ENCODE measurements around the gene ARHGAP23.
"Not testable (repeated sequence)": the region's sequence is repeated elsewhere in the genome, so short reads cannot be mapped to it uniquely, and the experiment has no call there.

The ARHGAP23 gene

DNA sequence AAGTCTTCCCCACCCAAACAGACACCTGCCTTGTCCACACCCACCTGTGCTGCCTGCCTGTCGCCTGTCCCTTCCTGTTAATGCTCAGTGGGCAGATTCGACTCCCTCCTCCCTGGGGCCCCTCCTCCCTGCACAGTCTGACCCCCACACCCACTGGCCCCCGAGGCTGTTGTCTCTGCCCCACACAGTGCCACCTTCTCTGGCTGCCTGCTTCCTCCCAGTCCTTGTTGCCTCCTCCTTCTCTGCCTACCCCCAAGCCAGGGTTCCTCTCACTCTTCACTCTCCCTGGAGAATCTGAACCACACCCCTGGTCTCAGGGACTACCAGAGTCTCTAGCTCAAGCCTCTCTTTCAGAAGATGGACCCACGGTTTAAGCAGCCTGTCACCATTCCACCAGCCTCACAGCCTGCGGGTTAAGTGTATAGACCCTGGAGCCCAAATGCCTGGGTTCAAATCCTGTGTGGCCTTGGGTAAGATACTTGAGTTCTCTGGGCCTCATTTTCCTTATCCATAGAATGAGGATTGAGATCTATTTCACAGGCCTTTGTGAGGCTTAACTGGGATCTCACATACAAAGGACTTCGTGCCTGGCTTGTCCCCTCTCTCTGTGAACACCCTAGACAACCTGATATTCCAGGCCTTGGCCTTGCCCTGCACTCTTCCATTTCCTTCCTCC, 3.8 kb upstream of the ARHGAP23 start:
- DNase-seq, result no peak

DNA sequence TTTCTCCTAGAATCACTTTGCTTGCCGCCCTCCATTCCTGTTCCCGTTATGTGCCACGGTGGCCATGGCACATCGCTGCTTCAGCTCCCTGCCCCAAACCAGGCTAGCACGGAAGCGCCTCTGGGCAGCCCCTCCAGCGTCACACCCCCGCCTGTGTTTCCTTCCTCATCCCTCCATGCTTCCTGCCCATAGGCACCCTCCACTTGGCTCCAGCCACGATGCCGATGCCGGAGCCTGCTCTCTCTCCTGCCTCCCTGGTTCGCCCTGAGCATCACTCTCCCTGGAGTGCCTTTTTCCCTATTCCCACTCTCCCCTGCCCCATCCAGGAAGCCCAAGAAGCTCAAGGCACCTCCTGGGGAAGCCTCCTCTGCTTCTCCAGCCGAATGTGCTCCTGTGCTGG, 3.2 kb upstream of the ARHGAP23 start:
- DNase-seq, result no peak

DNA sequence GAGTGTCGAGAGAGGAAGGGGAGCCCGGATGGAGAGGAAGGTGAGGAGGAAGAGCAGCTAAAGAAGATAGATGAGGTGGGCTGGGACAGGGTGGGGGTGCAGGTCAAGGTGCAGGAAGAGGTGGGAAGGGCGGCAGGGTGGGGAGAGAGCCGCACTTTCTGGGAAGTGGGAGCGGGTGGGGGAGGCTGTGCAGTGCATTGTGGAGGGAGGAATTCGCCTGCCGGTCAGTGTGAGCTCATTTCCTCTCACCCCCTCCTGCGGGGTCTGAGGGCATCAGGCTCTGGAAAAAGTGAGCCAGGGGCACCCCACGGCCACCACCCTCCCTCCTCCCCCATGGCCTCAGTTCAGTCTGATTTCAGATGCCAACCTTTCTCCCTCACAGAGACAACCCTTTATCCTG, 2.5 kb upstream of the ARHGAP23 start:
- DNase-seq, result no peak

DNA sequence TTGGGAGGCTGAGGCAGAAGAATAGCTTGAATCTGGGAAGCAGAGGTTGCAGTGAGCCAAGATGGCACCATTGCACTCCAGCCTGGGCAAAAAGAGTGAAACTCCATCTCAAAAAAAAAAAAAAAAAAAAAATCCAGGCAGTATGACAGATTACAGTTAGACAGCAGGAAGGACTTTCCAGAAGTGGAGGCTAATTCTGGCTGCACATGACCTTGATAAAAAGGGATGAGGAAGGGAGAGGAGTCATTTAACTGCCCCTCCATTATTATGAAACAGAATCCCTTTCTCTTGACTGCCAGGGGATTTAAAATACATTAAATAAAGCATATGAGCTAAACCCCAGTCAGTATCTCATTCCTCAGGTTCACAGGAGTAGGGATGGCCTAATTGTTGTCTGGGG, 1.8 kb upstream of the ARHGAP23 start:
- DNase-seq, result no peak

DNA sequence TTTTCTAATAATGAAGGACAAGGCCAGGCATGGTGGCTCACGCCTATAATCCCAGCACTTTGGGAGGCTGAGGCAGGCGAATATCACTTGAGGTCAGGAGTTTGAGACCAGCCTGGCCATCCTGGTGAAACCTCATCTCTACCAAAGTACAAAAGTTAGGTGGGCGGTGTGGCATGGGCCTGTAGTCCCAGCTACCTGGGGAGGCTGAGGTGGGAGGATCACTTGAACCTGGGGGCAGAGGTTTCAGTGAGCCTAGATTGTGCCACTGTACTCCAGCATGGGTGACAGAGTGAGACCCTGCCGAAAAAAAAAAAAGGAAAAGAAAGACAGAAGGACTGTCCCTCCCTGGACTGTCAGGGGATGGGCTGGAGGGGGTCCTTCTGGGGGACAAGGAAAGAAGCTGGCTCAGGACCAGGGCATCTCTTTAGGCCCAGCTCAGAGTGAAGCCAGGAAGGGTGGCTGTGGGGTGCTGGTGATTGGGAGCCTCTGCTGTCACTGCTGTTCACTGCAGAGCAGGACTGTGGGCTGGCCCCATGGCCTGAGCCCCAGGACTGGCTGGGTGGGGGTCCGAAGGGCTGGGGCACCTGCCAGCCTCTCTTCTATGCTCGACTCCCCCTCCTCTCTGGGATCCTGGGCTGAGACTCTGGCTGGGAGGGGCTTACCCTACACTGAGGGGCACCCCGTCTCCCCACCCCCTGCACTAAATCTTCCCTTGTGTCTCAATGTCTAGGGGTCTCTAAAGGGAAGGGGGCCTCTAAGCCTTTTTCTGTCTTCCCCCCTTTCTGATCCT, 909 bp upstream of the ARHGAP23 start:
- DNase-seq, result no peak

DNA sequence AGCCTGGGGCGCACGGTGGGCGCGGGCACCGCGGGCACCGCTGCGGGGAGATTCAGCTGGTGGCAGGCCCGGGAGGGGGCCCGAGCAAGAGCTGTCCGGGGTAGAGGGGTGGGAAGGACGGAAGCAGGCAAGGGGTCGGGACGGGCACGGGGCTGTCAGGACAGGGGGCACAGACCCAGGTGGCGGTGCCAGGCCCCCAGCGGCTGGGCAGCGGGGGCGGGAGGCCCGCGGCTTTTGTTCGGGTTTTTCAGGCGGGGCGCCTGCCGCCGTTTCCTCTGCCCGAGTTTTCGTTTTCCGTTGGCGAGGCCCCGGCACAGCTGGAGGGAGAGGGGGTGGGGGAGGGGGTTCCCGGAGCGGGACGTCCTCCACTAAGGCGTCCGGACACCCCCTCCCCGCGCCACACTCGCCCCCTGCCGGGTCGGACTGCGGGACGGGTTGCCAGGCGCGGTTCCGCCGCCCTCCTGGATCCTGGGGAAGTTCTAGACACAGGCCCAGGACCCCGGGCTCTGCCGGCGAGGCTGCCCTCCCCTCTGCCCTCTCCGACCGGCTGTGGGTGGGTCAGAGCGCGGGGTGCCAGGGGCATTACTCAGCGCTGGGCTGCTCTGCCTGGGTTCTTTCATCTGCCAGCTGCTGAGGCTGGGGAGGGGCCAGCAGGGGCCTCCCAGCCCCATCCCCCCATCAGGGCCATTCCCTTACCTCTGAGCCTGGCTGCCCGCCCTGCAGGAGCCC, 543 bp downstream of the ARHGAP23 start:
- no peak for DNase-seq

DNA sequence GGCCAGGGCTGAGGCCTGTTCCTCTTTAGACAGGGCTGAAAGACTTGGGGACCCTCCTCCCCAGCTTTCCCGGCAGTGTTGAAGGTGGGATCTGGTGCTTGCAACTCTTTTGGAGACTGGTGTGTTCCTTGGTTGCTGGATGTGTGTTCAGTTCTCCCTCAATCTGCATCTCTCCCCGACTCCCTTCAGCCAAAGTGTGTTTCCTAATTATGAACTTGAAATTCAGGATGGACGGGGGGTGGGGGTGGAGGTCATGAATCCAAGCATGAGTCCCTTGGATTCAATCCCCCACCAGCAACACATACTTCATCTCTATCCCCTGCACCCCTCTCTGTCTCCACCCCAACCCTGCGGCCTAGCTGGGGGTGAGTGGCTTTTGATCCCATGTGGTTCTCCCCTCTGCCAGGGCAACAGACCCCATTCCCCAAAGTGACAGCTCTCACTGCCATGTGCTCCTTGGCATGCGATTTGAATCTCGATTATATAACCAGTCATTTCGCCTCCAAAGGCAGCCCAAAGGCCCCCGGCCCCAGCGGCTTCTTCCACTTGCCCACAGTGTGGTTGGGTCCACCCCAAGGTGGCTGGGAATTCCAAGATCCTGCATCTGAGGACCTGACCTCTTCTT, 1.3 kb downstream of the ARHGAP23 start:
- no peak for DNase-seq

DNA sequence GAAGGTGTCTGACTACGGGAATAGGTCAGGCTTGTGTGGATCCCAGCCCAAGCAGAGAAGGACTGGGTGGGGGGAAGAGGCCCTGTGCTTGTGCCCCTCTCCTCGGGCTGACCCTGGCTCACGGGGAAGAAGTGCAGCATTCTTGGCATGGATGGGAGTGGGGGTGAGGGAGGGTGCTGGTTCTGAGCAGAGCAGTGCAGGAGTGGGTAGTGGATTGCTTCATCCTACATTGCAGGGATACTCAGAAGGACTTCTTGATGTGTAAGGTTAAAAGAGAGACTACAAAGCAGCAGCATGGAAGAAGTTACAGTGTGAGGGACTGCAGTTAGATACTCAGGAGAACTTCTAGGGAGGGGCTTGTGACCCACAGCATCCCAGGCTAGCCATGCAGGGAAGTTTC, 2.1 kb downstream of the ARHGAP23 start:
- DNase-seq, result no peak

DNA sequence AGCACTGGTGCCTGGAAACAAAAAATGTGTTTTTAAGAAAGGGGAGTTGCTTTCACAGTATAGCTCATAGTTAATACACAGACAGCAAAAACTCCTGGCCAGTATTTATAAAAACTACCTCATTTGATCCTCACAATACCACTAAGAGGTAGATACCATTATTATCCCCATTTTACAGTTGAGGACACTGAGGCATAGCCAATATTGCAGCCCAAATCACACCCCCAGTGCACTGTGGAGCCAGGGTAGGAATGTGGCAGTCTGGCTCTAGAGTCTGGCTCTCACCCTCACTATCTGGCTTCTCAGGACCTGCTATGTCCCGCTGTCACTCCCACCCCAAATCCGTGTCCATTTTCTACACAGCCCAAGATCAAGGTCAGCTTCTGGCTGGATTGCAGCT, 2.6 kb downstream of the ARHGAP23 start:
- no peak for DNase-seq

DNA sequence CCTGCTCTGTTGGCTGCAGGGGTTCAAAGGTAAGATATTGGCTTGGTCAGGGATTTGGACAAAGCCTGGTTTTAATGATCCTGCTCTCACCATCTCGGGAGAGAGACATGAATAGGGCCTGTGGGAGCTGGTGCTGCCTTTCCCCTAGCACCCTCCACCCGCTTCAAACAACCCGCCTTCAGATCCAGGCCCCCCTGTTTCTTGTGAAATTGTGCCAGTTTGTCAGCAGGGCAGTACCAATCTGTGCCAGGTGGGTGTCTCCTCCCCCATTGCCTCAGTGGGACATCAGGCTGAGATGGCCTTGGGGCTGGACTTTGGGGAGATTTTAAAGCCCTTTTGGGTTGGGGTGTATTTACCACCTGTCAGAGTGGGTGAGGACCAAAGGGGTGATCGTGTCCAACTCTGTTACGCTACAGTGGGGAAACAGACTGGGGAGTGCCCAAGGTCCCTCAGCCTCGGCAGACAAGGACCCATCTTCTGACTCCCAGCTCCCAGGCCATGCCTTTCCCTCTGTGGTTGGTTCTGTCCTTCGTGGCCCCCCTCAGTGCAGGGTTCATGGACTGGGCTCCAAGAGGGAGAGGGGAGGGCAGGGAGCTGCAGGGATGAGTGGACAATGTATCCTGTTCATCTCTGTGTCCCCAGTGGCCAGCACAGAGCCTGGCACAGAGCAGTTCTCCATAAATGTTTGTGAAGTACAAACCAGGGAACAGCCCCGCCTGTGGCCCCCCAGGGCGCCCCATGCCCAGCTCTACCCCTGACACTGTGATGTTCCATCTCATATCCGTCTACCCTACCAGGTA, 3.3 kb downstream of the ARHGAP23 start:
- no peak for DNase-seq

DNA sequence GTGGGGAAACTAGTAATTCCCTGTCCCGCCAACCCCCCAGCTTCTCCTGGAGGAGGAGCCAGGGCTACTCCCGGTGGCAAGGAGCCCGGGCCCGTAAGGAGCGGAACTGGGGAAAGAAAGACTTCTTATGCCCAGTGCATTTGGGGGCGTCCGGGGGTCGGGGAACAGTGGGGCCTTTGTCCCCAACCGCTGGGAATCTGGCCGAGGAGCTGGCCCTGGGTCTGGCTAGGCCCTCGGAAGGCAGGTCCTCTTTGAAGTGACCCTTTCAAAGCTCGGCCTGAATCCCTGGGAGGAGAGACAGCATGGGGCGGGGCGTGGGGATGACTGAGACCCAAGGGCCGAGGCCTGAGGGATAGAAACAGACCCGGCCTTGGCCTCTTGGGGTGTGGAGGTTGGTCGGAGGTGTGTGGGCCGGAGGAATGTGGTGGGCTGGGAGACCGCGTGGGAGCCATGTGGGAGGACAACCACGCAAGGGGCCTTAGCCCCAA, 6.0 kb downstream of the ARHGAP23 start:
- no peak for DNase-seq

DNA sequence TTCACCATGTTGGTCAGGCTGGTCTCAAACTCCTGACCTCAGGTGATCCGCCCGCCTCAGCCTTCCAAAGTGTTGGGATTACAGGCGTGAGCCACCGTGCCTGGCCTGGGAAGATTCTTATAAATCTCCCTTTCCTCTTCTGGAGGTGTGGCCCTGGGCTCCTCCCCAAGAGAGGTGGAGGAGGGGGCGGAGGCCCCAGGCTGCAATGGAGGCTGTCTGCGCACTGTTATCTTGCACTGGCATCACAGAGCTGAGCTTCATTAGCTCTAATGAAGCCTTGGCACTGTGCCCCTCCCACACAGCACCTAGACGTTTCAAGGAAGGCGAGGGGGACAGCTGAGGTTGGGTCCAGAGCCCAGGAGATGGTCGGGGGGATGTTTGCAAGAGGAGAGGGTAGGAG, 7.5 kb downstream of the ARHGAP23 start:
- no peak for DNase-seq

DNA sequence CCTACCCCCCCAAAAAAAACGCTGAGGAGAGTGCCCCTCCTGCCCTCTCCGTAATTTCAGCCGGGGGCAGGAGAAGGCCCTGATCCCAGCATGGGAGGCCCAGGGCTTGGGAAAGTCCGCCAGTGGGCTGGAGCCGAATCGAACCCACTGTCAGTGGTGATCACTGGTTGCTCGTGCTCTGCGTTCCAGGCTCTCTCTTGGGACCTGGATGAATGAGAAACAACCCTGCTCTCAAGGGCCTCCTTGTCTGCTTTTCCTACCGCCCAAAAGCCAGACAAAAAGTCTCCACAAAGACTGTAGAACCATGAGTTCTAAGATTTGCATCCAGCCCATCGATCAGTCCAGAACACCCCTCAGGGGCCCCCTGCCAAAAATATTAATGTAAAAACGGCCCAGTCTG, 8.1 kb downstream of the ARHGAP23 start:
- no peak for DNase-seq

DNA sequence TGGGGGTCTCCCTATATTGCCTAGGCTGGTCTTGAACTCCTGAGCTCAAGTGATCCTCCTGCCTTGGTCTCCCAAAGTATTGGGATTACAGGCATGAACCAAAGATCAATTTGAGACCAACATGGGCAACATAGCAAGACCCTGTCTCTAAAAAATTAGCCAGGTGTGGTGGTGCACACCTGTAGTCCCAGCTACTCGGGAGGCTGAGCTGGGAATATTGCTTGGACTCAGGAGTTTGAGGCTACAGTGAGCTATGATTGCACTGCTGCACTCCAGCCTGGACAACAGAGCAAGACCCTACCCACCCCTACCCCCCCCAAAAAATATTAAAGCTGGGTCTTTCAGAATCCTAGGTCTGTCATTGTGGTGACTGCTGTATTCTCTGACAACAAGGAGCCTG, 9.0 kb downstream of the ARHGAP23 start:
- DNase-seq, result not testable (repeated sequence)

DNA sequence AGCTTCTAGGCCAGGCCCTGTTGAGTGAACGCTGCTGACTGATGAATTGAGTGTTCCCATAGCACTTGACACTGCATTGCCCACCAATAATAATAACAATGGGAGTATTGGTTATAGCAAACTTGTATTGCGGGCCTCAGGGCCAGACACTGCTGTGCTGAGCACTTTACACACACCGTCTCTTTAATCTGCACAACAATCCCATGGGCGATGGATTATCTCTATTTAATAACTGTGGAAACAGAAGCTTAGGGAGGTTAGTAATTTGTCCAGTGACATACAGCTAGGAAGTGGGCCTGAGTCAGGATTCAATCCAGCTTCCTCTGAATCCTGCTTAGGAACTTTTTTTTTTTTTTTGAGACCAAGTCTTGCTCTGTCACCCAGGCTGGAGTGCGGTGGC, 11.2 kb downstream of the ARHGAP23 start:
- no peak for DNase-seq

DNA sequence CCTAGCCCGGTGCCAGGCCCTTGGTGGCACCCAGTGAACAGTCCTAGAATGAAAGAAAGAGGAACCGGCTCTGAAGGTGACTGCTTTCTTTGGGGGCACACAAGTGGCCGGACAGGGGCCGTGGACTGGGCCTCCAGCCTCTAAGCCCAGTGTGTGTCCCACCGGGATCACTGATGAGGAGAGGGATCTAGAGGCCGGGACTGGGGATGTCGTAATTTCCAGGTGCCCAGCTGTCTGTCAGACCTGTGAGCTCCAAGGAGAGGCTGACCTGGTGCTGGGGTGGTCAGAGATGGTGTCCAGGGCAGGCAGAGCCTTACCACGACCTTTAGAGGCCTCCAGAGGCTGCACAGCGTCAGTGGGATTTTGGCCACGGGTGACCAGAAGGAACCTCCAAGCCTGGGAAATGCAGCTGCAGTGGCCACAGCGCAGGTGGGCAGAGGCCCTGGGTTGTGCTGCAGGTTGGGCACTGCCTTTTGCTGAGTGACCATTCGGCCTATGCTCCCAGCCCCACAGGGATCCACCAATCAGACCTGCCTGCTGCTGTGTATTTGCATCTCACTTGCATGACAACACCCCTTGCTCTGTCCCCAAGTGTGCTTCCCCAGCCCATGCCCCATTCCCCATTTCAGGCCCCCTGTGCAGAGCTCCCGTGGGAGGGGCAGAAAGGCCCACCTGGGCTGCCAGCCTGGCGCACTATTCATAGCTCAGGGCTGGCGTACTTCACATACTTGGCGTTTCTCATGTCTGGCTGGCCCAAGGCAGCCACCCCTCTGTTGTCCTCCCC, 12.5 kb downstream of the ARHGAP23 start:
- no peak for DNase-seq

DNA sequence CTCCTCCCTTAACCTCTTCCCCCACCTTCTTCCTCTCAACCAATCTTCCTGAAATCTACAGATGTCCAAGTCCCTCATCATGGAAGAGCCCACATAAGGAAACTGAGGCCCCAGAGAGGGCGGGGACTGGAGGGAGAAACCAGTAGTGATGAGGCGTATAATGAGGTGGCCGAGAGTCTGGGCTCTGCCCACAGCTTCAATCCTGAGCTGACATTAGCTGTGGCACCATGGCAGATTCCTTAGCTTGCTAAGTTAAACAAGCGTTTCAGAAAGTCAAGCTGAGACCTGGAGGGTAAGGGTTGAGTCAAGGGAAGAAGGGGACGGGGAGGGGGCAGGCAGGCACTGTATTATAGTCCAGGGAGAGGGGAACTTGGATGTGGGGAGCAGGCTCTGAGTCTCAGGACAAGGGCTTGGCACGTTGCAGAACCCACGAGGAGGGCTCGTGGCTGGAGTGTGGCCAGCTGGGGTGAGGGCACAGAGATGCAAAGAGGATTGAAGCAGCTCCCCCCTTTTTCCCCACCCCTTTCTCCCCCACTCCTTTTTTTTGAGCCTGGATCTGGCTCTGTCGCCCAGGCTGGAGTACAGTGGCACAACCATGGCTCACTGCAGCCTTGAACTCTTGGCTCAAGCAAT, 13.3 kb downstream of the ARHGAP23 start:
- DNase-seq, result no peak

DNA sequence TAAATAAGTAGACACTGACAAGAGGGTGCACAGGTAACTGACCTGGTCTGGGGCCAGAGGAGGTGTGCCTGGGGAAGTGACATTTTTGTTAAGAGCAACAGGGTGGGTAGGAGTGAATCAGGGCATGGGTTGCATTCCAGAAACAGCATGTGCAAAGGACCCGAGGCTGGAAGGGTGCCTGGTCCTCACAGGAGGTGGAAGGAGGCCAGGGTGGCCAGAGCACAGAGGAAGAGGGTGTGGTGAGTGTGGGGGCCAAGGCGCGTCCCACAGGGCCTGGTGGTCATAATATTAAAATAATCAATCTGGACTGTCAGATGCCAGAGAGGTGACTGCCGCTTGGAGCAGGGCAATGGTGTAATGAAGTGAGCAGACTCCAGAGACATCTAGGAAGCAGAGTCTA, 14.3 kb downstream of the ARHGAP23 start:
- DNase-seq, result no peak

DNA sequence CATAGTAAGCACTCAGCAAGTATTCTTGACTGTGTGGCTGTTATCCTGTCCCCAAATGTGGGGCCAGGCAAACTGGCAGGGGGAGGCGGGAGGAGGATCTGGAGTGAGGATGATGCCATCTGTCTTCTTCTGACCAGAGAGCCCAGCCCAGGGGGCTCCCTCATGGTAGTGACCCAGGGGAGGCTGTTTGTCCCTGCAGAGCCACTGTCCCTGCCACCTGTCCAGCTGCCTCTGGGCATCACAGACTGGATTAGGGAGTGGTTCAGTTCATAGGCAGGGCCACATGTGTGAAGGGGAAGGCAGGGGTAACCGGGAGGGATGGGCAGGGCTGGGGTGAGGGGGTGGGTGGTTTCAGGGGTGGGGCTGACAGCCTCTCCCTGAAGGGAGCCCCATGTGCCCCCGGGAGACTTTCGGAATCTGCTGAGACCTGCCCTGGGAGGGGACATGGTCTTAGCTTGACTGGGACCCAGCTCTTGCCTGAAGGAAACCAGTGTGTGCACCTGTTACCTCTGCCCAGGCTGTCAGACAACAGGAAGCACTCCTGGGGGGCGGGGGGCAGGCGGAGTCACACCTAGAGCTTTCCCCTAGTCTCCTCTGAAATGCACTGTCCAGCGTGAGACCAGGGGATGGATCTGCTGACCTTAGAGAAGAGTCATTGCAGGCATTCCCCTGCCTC, 15.2 kb downstream of the ARHGAP23 start:
- no peak for DNase-seq

DNA sequence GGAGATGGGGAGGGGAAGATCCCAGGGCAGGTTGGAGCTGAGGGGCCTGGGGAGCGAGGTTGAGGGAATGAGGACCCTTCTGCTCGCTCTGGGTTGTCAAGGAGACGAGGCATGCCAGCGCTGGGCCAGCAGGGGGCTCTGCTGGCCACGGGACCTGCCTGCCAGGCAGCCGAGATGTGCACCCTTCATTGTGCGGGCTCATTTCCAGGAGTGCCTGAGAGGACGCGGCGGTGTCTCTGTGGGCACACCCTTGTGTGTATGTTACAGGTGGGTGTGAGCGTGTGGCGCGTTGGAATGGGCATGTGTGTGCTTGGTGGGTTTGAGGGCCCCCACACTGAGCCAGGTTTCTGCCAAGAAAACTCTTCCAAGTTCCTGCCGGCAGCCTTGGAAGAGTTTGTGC, 15.9 kb downstream of the ARHGAP23 start:
- DNase-seq, result peak; percentile 16 to 31 (median 28)

Data from activated CD4-positive, CD25-positive, alpha-beta regulatory T cell (primary cell).